Left ventricle myocardium inferior (tissue), 1 donor: ENCODE results near the gene SPDEF. TPM values are rescaled to one million over a fixed set of nuclear protein-coding genes. Genes with fewer than 3 reads are reported as not detected.

ENCODE experiments used
- DNase-seq: peaks from one replicate; pipeline ENCODE4 v3.0.0-alpha.2; 2020
- H3K27ac ChIP-seq: fragments of 200-600 bp; replicated peaks from 2 replicates; pipeline ENCODE4 v1.8.0; 2021
- H3K27me3 ChIP-seq: fragments of 200-600 bp; 2 replicates; pipeline ENCODE4 v1.8.0; 2021; ENCODE audit warnings: low read depth
- H3K36me3 ChIP-seq: fragments of 200-600 bp; 2 replicates; pipeline ENCODE4 v1.8.0; 2021
- H3K4me1 ChIP-seq: fragments of 200-600 bp; 2 replicates; pipeline ENCODE4 v1.8.0; 2021
- H3K4me3 ChIP-seq: fragments of 200-600 bp; 2 replicates; pipeline ENCODE4 v1.8.0; 2021; ENCODE audit warnings: mild to moderate bottlenecking, moderate library complexity
- H3K9me3 ChIP-seq: fragments of 200-600 bp; replicated peaks from 2 replicates; pipeline ENCODE4 v1.8.0; 2021
- intact Hi-C: fragments of 100-400 bp; cut with micrococcal nuclease; formaldehyde crosslinking; loops from one replicate; pipeline ENCODE4 v1.11.0; 2022
- total RNA-seq: library from RNA; stranded (reverse); fragmentation: NEBNext Ultra II Directional; extraction: Animal tissue kit (Norgen Biotek cat#: 25700); gene quantifications from one replicate; pipeline ENCODE4 v1.2.1, GENCODE V29; 2021
- TF ChIP-seq, protein P1 (sequence below): fragments of 200-600 bp; IDR thresholded peaks from 2 replicates; pipeline ENCODE4 v1.8.0; 2021; ENCODE audit warnings: antibody characterized with exemption, mild to moderate bottlenecking, borderline replicate concordance
- donor health status: DM: no; HTN: yes; CAD: no; lungs with severe emphysema.

SPDEF gene
- total RNA-seq, 1 donor from 2014 or later = 0.11 TPM

DNA sequence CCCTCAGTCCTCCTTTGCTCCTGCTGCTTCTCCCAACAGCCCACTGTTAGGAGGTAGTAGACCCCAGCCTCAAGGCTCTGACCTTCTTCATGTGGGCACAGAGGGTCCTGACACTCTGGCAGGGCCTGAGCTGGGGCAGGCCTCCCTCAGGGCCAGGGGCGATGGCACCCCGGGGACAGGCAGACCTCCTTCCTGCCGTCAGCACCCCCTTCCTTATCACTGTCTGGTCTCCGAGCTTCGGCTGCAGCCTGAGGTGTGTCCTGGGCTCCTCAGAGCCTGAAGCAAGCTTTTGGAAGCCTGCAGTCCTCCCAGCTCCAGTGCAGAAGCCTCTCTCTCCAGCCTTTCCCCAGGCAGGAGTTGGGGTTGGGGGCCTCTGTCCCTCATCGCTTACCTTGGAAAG lies 22.0 kb downstream of the SPDEF start:
- DNase-seq = no peak
- Histone ChIP-seq H3K27ac (no peak overlapping the region), H3K4me1 (peaks cover 3% of the 10 kb centered on the region), H3K27me3 (no peaks in the 10 kb centered on the region), H3K36me3 (no peaks in the 10 kb centered on the region), H3K4me3 (no peak overlapping the region), H3K9me3 (no peaks in the 10 kb centered on the region)
- intact Hi-C loops = no loop called here
- TF ChIP-seq, protein P1, sequence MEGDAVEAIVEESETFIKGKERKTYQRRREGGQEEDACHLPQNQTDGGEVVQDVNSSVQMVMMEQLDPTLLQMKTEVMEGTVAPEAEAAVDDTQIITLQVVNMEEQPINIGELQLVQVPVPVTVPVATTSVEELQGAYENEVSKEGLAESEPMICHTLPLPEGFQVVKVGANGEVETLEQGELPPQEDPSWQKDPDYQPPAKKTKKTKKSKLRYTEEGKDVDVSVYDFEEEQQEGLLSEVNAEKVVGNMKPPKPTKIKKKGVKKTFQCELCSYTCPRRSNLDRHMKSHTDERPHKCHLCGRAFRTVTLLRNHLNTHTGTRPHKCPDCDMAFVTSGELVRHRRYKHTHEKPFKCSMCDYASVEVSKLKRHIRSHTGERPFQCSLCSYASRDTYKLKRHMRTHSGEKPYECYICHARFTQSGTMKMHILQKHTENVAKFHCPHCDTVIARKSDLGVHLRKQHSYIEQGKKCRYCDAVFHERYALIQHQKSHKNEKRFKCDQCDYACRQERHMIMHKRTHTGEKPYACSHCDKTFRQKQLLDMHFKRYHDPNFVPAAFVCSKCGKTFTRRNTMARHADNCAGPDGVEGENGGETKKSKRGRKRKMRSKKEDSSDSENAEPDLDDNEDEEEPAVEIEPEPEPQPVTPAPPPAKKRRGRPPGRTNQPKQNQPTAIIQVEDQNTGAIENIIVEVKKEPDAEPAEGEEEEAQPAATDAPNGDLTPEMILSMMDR = no peak

DNA sequence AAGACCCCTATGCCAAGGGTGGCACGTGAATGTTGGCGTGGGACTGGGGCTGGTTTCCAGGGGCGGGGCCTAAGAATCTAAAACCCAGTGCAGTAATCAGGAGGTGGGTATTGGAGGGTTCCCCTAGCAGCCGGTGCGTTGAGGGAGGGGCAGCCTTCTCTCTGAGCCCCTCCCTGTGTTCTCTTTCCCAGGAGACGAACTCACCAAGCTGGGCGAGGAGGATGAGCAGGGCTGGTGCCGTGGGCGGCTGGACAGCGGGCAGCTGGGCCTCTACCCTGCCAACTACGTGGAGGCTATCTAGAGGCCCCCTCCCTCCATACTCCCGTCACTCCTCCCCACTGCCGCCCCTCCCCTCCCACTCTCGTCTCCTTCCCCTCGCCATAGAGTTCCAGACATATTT lies 23.9 kb downstream of the SPDEF start:
- Histone ChIP-seq H3K36me3 (no peaks in the 10 kb centered on the region), H3K4me3 (no peak overlapping the region), H3K9me3 (no peaks in the 10 kb centered on the region), H3K4me1 (peaks cover 7% of the 10 kb centered on the region), H3K27ac (no peak overlapping the region), H3K27me3 (no peaks in the 10 kb centered on the region)
- intact Hi-C loops = no loop called here
- DNase-seq = no peak
- TF ChIP-seq, protein P1 = no peak

DNA sequence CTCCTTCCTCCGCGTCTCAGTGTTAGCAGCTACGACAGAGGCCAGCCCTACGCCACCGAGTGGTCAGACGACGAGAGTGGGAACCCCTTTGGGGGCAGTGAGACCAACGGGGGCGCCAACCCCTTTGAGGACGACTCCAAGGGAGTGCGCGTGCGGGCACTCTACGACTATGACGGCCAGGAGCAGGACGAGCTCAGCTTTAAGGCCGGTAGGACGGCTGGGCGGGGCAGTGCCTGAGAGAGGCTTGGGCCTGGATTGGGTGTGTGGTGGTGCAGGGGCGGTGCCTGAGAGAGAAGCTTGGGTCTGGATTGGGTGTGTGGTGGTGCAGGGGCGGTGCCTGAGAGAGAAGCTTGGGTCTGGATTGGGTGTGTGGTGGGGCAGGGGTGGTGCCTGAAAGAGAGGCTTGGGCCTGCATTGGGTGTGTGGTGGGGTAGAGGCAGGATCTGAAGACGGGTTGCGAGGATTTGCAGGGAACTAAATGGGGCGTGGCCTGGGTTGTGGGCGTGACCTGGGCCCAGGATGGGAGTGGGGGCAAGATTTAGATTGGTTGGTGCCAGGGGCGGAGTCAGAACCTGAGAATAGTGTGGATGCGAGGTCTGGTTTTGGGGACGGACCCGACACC lies 24.4 kb downstream of the SPDEF start:
- peaks cover 9% of the 10 kb centered on the region for H3K4me1 ChIP-seq
- no peaks in the 10 kb centered on the region for H3K9me3 ChIP-seq
- no peak overlapping the region for H3K27ac ChIP-seq
- intact Hi-C loops = no loop called here
- no peak overlapping the region for H3K4me3 ChIP-seq
- peak; percentile 22 for DNase-seq
- TF ChIP-seq, protein P1 = no peak
- H3K36me3 ChIP-seq = no peaks in the 10 kb centered on the region
- no peaks in the 10 kb centered on the region for H3K27me3 ChIP-seq

DNA sequence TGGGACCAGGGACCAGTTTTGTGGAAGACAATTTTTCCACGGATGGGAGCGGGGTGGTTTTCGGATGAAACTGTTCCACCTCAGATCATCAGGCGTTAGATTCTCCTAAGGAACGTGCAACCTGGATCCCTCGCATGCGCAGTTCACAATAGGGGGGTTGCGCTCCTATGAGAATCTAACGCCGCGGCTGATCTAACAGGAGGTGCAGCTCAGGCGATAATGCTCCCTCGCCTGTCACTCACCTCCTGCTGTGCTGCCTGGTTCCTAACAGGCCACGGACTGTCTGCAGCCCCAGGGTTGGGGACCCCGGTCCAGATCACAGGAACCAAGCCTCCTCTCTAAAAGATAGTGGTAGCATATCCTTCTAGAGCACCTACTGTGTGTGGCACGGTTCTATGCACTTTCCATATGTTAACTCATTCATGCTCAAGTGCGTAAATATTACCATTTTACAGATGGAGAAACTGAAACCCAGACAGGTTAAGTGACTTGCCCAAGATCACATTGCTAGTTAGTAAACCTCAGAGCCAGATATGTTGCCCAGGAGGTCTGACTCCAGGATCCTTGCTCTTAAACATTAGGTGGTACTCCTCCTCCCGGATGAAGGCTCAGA lies 25.3 kb downstream of the SPDEF start:
- no peak overlapping the region for H3K27ac ChIP-seq
- peaks cover 16% of the 10 kb centered on the region for H3K4me1 ChIP-seq
- TF ChIP-seq, protein P1 = no peak
- no peaks in the 10 kb centered on the region for H3K27me3 ChIP-seq
- H3K4me3 ChIP-seq = no peak overlapping the region
- no peaks in the 10 kb centered on the region for H3K36me3 ChIP-seq
- DNase-seq = no peak
- no peaks in the 10 kb centered on the region for H3K9me3 ChIP-seq
- intact Hi-C loops = no loop called here

DNA sequence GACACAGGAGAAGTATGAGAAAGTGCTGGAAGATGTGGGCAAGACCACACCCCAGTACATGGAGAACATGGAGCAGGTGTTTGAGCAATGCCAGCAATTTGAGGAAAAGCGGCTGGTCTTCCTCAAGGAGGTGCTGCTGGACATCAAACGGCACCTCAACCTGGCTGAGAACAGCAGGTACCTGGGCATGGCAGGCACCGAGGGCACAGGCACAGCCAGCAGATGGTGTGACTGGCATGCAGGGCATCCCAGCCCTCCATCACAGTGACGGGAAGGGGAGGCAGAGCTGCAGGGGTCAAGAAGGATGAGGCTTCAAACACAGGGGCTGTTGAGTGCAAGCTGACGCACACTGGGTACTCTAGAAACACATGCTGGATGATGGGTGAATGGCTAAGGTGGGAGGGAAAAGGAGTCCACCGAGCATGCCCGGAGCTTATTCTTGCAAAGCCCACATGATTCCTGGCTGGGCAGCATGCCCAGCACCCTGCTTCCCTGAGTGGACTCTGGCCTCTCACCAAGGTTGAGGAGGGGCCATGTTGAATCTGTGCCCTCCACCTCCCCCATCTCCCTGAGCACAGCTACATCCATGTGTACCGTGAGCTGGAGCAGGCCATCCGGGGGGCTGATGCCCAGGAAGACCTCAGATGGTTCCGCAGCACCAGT lies 26.3 kb downstream of the SPDEF start:
- TF ChIP-seq, protein P1 = no peak
- H3K27me3 ChIP-seq = no peaks in the 10 kb centered on the region
- H3K27ac ChIP-seq = no peak overlapping the region
- intact Hi-C loops = loop anchor here (5.0 kb wide), 1 partner anchor 78 kb away; no protein-coding TSS in a partner anchor
- no peaks in the 10 kb centered on the region for H3K9me3 ChIP-seq
- peaks cover 16% of the 10 kb centered on the region for H3K4me1 ChIP-seq
- DNase-seq = peak; percentile 42
- no peak overlapping the region for H3K4me3 ChIP-seq
- no peaks in the 10 kb centered on the region for H3K36me3 ChIP-seq
